K562 (cell line): ENCODE data around the gene CISD2. TPM values are rescaled to one million over a fixed set of nuclear protein-coding genes. Genes with fewer than 3 reads are reported as not detected.

Experiments
- CAMTA2 ChIP-seq: fragments of 250-450 bp; sonication (Bioruptor Pico); conservative IDR thresholded peaks from 2 replicates; pipeline ENCODE4 v1.5.1; 2022
- DDX20 ChIP-seq: fragments of 450-650 bp; IDR thresholded peaks from 2 replicates; pipeline ENCODE4 v1.6.1; 2016; ENCODE audit warnings: missing genetic modification characterization, low read depth, mild to moderate bottlenecking, missing compliant biosample characterization, moderate library complexity
- FOXP1 ChIP-seq: sonication (generic); formaldehyde crosslinking; IDR thresholded peaks from 2 replicates; pipeline ENCODE4 v1.8.0; 2022; ENCODE audit warnings: mild to moderate bottlenecking, missing genetic modification reagents
- HNRNPLL ChIP-seq: fragments of 200-400 bp; formaldehyde crosslinking; IDR thresholded peaks from 2 replicates; pipeline ENCODE4 v1.6.1; 2017; ENCODE audit warnings: low read length, low read depth, mild to moderate bottlenecking; ENCODE audit not compliant: poor library complexity, severe bottlenecking
- MCM5 ChIP-seq: fragments of 450-650 bp; IDR thresholded peaks from 2 replicates; pipeline ENCODE4 v1.6.1; 2016; ENCODE audit warnings: low read depth
- MXI1 ChIP-seq: IDR thresholded peaks from 2 replicates; pipeline ENCODE4 v1.6.1; 2011; ENCODE audit warnings: low read depth, mild to moderate bottlenecking, improper control_type of control experiment, low read length
- PPARD ChIP-seq: fragments of 250-450 bp; sonication (Bioruptor Pico); IDR thresholded peaks from 2 replicates; pipeline ENCODE4 v1.8.0; 2022; ENCODE audit warnings: inconsistent platforms, mild to moderate bottlenecking, moderate library complexity
- RBM17 ChIP-seq: fragments of 200-400 bp; formaldehyde crosslinking; IDR thresholded peaks from 2 replicates; pipeline ENCODE4 v1.6.1; 2017; ENCODE audit warnings: low read depth, mild to moderate bottlenecking, low read length, borderline replicate concordance
- SPI1 ChIP-seq: IDR thresholded peaks from 2 replicates; pipeline ENCODE4 v1.6.1; 2011; ENCODE audit warnings: low read depth, low read length, control low read depth, borderline replicate concordance
- ZBTB8A ChIP-seq: fragments of 450-650 bp; IDR thresholded peaks from 2 replicates; pipeline ENCODE4 v1.6.1; 2018; ENCODE audit warnings: mild to moderate bottlenecking, moderate library complexity; ENCODE audit not compliant: partially characterized antibody
- ZNF140 ChIP-seq: fragments of 250-450 bp; sonication (Bioruptor Pico); IDR thresholded peaks from 2 replicates; pipeline ENCODE4 v1.8.0; 2021; ENCODE audit warnings: moderate library complexity, mild to moderate bottlenecking, inconsistent platforms
- ZNF551 ChIP-seq: fragments of 250-450 bp; sonication (Bioruptor Pico); IDR thresholded peaks from 2 replicates; pipeline ENCODE4 v1.5.0; 2021; ENCODE audit warnings: mild to moderate bottlenecking, moderate library complexity
- ZNF707 ChIP-seq: fragments of 250-450 bp; sonication (Bioruptor Pico); conservative IDR thresholded peaks from 2 replicates; pipeline ENCODE4 v1.8.0; 2022; ENCODE audit warnings: inconsistent platforms, mild to moderate bottlenecking, moderate library complexity
- polyA plus RNA-seq, 8 experiments: library from polyadenylated mRNA; depleted of rRNA in 4 of 8; stranded (reverse) in 5 of 8; unstranded in 3 of 8; fragments of >200 nt; fragmentation: Nextera tagmentation in 2 of 8; fragmentation: Illumina TruSeq in 1 of 8; extraction: Ambion mirVana in 2 of 8; extraction: Trizol in 1 of 8; gene quantifications; 2 replicates each; pipeline versions ENCODE4 v1.2.1 to v1.2.3, GENCODE V29; 2011 to 2014; ENCODE audit warnings: inconsistent platforms in 1 of 8, missing spikeins in 1 of 8
- total RNA-seq, 7 experiments: library from RNA; depleted of rRNA in 6 of 7; stranded (reverse); fragments of >200 nt in 6 of 7; fragmentation: Illumina TruSeq in 2 of 7; extraction: Trizol in 2 of 7; gene quantifications; 2 replicates each; pipeline versions ENCODE4 v1.2.1 to v1.2.3, GENCODE V29; 2011 to 2021; ENCODE audit warnings: low replicate concordance in 1 of 7
- TF ChIP-seq, protein P1 (sequence below): fragments of 450-650 bp; formaldehyde crosslinking; IDR thresholded peaks from 2 replicates; pipeline ENCODE4 v1.4.0; 2020; ENCODE audit warnings: mild to moderate bottlenecking, moderate library complexity
- TF ChIP-seq, protein P2 (sequence below): sonication (generic); IDR thresholded peaks from 2 replicates; pipeline ENCODE4 v1.6.1; 2016

Gene CISD2
- total and polyA plus RNA-seq, 9 of the 15 experiments (the other 6 are each of a cell fraction or from before 2014, with no cell fraction given) = 37.8 to 91.4 (median 59.8) TPM

DNA sequence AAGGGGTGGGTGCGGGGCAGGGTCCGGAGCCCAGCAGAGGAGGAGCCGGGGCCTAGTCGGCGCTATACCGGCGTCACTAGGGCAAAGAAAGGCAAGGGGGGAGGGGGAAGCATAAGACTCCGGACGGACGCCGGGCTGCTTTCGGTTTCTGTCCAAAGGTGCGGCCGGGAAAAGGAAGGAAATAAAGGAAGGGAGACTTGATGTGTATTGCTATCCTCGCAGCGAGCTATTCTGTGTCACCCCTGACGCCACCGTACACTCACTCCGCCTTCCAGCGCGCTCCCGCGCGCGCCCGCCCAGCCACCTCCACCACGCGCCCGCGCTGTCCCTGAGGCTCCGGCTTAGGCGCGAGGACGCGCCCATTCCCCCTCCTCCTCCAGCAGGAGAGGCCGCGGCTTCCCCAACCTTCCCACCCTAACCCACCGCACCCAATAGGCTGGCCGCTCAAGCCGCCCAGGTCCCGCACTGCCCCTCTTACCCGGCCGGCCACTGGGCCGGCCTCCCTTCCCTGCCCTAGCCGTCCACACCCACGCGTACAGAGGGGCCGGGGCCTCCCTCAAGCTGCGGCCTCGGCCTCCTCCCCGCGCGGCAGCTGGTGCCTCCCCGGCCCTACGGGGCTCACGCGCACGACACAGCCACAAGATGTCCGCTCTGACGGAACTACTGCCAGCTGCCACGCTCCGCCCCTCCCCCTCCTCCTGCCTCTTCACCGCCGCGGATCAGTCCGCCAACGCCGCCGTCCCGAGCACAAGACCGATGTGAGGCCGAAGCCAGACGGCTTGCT is 41.7 kb upstream of the CISD2 start, which contains the start of gene UBE2D3 (continued):
- TF ChIP-seq ZNF140 (CRISPR knock-in tag) (no peak), ZNF707 (CRISPR knock-in tag) (no peak), PPARD (CRISPR knock-in tag) (no peak), FOXP1 (CRISPR knock-in tag) (peak; percentile 73), ZNF551 (CRISPR knock-in tag) (no peak), ZBTB8A (no peak), SPI1 (no peak), DDX20 (tag) (no peak), HNRNPLL (peak; percentile 61), RBM17 (no peak), MCM5 (no peak), MXI1 (no peak), CAMTA2 (CRISPR knock-in tag) (peak; percentile 76; the same call in 1 of the 2 replicates)
- TF ChIP-seq, protein P1, sequence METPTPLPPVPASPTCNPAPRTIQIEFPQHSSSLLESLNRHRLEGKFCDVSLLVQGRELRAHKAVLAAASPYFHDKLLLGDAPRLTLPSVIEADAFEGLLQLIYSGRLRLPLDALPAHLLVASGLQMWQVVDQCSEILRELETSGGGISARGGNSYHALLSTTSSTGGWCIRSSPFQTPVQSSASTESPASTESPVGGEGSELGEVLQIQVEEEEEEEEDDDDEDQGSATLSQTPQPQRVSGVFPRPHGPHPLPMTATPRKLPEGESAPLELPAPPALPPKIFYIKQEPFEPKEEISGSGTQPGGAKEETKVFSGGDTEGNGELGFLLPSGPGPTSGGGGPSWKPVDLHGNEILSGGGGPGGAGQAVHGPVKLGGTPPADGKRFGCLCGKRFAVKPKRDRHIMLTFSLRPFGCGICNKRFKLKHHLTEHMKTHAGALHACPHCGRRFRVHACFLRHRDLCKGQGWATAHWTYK (CRISPR knock-in tag) = no peak
- TF ChIP-seq, protein P2, sequence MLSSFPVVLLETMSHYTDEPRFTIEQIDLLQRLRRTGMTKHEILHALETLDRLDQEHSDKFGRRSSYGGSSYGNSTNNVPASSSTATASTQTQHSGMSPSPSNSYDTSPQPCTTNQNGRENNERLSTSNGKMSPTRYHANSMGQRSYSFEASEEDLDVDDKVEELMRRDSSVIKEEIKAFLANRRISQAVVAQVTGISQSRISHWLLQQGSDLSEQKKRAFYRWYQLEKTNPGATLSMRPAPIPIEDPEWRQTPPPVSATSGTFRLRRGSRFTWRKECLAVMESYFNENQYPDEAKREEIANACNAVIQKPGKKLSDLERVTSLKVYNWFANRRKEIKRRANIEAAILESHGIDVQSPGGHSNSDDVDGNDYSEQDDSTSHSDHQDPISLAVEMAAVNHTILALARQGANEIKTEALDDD = no peak
